GM18508 (cell line): ENCODE data around the gene NKPD1.

Source experiments
- ATAC-seq: cut with Tn5 transposase; IDR thresholded peaks from one replicate; pipeline ENCODE4 v1.9.1; 2021; ENCODE audit warnings: moderate number of reproducible peaks; ENCODE audit not compliant: insufficient read depth, unreplicated experiment

The NKPD1 gene

DNA sequence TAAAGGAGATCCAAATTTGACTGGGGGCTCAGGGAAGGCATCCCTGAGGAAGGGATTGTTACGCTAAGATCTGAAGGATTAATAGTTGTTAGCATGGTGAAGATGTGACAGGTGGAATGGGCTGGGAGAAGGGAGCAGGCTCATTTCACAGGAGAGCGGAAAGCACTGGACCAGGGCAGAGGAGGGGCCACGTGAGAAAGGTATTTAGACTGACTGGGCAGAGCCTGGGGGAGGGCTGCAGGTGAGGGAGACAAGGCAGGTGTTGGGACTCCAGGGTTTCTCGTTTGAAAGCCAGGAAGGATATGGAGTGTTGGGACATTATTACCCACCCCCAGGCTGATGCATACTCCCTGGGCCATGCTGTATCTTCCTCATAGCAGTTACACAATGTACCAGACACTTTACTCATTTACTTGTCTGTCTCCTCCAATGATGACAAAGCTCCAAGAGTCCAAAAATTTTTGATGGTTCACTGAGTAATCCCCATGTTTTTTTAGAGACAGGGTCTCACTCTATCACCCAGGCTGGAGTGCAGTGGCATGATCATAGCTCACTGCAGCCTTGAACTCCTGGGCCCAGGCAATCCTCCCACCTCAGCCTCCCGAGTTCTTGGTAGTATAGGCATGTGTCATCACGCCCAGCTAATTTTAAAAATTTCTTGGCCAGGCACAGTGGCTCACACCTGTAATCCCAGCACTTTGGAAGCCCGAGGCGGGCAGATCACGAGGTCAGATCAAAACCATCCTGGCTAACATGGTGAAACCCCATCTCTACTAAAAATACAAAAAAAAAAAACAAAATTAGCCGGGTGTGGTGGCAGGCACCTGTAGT, 14.9 kb upstream of the NKPD1 start:
- ATAC-seq, result no peak

DNA sequence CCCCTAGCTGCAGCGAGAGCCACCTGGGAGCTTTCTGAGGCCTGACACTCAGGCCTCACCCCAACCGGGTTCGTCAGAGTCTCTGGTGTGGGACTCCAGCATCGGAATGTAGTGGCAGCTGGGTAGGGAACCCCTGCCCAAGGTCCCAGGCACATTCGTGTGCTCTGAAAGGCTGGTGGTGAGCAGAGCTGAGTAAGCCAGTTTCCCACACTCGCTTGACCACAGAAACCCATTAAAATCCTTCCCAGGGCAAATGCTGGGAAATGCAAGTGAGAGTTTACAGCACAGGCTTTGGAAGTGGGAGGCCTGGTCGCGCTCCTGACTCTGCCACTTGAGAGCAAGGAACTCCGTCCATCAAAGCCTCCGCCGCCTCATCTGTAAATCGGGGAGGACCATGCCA, 13.0 kb upstream of the NKPD1 start:
- no peak for ATAC-seq

DNA sequence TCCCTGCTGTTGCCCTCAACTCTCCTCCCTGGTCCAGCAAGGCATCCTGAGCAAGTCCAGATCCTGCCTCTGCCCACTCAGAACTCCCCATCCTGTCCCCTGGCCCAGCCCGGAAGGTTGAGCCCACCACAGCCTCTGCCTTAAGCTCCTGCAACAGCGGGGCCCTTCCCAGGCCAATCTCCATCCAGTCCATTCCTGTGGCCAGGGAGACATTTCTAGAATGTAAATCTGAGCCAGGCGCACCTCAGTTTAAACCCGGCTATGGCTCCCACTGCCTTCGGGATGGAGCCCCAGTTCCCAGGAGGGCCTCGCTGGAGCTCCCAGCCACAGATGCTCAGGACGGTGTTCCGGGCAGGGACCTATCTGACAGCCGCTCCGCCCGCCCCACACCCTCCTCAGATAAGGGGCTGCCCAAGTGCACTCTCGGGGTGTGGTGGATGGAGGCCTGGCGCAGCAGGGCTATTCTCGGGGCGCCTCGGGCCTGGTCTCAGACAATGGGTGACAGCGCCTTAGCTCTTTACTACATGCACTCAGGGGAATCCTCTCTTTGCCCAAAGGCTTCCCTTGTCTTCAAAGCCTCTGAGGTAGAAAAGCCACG, 11.9 kb upstream of the NKPD1 start:
- no peak for ATAC-seq

DNA sequence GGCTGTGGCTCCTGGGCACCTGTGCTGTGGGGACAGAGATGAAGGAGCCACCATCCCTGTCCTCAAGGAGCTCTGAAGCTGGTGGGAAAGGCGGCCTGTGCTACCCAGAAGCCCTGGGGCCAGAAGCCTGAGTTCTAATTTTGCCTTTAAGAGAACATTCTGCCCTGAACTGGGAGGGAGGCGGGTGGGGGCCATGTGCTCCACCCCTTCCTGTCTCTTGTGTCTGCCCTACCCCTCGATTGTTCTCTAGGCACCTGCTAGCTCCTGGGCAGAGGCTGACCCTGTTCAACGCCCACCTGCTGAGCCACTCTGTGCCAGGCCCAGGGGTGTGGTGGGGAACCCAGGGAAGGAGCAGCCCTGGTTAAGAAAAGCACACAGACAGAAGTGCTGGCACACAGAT, 11.4 kb upstream of the NKPD1 start:
- ATAC-seq, result no peak

DNA sequence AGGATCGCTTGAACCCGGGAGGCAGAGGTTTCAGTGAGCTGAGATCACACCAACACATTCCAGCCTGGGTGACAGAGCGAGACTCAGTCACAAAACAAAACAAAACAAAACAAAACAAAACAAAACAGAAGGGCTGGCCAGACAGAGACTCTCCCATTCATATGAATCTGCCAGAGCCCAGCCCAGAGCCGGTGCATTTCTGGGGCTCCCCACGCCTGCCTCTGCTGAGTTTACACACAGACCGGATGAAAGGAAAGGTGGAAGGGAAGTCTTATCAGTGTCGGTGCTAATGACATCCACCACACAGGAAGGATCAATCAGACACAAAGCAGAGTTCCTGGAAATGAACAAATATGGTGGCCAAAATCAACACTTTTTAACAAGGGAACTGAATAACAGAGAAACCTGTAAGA, 10.4 kb upstream of the NKPD1 start:
- ATAC-seq, result no peak

DNA sequence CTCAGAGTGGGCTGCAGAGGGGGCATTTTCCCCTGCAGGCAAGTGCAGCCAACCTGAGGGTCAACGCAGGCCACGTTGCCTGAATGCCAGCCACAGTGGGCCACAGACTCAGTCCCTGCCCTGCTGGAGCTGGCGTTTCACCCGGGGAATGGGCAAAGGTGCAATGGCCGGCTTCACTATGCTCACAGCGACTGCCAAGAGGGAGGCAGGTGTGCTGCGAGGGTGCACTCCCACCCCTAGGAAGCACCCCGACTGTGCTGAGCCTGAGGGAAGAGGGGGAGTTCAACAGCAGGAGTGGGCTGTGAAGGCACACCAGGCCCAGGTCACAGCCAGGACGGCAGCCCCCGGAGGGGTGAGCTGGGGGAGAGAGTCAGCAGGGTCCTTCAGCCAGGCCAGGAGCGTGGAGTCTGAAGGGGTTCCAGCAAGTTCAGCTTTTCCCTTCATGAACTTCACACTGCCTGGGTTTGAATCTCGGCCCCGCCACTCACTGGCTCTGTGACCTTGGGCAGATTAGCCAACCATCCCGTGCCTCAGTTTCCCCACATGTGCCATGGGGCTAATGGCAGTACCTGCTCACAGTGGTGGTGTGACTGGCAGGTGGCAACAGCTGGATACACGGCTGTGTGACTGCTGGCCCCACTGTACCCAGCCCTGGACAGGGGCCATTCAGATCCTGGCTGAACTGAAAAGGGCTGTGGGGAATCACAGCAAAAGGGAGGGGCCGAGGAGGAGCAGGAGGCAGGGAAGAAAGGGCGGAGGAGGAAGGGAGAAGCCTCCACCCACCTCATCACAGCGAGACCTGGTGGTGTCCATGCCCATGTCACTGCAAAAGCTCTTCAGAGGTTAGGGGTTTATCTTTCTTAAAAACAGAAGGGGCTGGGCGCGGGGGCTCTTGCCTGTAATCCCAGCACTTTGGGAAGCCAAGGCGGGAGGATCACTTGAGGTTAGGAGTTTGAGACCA, 9.6 kb upstream of the NKPD1 start:
- no peak for ATAC-seq

DNA sequence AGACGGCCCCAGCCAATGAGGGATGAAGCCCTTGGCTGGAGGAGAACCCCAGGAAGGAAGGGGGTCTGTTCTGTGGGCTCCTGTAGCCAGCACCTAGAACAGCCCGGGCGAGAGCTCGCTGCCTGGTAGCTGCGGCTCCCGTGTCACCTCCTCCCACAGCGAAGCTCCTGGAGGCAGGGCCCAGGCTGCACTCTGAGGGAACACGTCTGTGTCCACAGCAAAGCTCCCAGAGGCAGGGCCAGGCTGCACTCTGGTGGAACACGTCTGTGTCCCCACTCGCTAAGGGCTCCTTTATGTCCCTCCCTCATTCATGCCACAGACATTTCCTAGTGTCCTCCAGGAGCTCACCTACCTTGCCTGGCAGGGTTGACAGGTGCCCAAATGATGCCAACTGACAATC, 8.8 kb upstream of the NKPD1 start:
- no peak for ATAC-seq

DNA sequence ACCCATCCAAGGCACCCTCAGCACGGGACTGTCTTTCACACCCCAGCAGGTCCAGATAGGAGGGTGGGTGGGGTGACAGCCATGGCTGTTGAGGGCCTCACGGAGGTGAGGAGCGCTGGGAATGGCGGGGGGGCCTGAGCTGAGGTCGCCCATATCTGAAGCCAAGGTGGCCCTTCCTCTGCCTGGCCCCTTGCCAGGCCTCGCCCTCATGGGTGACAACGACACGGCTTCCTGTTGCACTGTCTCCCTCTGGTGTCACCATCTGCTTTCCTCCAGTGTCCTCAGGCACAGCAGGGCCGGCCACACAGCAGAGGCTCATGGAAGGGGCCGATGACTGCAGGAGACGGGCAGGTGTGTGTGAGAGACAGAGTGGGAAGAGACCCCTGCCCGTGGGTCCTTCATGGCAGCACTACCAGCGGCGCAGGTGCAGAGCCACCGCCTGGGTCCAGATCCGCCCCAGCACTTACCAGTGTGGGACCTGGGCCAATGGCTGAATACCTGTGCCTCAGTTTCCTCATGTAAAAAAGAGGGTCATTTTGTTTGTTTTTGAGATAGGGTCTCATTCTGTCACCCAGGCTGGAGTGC, 8.1 kb upstream of the NKPD1 start:
- ATAC-seq, result no peak

DNA sequence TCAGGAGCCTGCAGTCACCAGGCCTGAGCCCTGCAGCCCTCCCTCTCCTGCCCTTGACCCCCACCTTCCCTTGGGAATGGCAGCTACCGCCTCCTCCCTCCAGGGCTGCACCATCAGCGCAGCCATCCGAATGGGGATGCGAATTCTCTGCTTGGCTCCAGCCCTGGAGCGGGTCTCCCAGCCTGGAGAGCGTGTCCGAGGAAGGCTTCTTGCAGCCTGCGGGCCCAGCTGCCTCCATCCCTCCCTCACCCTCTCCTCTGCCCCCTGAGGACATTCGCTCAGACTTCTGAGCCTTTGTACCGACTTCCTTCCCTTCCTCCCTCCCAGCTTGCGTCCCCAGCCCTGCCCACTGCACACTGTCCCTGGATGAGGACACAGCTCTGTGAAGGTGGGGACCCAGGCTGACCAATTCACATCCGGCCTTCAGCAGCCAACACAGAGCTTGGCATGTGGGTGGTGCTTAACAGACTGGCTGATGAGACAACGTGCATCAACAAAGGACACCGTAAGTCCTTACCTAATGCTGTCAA, 6.0 kb upstream of the NKPD1 start:
- ATAC-seq, result no peak

DNA sequence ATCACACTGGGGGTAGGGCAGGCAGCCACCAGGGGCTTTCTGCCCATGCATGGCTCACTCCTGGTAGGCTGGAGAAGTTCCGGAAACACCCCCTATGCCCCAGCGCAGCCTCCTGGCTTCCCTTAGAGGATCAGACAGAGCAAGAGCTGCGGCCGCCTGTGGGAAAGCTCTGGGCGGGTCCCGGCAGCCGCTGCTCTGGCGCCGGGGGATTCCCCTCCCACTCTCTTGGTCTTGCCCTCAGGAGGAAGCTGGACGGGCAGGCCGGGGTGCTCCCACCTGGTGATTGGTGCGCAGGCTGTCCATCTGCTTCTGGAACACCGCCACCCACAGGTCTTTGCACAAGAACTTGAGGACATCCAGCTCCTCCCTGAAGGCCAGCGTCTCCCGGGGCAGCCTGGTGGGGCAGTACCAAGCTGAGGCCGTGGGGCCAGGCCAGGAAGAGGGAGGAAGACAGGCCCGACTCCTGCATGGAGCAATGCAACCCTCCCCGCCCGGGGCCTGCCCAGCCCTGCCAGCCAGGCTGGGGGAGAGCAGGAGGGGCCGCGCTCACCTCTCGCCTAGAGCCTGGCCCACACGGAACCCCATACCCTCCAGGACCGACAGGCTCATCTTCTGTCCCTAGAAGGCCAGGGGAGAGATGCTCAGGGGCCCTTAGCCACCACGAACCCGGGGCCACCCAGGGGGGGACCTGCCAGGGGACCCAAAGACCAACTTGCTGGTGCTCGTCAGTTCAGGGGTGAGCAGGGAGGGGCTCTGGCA, 4.0 kb upstream of the NKPD1 start:
- peak; percentile 58 for ATAC-seq

DNA sequence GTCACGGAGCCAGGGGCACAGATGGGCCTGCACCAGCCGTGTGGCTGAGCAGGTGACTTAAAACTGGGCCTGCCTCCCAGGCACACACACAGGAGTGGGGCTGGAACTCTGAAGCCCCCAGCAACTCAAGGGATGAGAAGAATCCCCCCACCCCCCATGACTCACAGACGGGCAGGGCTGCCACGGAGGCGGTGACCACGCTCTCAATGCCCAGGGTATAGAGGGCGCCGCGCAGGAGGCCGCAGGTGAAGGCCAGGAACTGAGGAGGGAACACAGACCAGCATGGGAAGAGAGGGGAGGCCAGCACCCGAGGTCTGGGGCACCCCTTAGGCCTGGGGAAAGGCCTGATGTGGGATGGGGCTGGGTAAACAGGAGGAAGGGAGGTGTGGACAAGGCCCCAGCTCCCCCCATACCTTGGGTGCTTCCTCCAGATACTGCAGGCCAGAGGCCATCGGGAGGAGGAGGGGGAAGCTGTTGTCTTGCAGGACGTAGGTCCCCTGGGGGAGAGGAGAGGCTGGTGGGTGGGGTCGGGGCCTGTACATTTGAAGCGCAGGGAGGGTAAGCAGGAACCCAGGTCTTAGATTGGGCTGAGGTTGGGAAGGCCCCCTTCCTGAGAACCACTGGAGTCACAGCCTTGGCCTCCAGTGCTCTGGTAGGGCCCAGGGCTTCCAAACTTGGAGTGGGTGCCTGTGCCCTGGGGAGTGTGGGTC, 3.1 kb upstream of the NKPD1 start:
- no peak for ATAC-seq

DNA sequence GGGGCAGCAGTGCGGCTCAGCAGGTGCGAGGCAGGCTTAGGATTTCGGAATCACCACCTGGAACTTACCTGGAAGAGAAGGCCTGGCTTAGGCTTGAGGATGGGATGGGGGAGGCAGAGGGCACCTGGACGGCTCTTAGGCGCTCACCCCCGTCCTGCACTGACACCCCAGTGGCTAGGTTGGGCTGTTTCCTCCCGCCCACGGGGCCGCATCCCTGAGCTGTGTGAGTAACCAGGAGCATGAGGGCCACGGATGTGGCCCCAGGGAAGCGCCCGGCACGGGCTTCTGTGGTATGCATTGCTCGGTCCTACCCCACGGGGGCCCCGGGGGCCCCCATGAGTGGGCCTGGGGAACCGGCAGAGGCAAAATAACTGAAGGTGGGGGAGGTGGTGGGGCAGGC, 2.4 kb upstream of the NKPD1 start:
- ATAC-seq, result no peak

DNA sequence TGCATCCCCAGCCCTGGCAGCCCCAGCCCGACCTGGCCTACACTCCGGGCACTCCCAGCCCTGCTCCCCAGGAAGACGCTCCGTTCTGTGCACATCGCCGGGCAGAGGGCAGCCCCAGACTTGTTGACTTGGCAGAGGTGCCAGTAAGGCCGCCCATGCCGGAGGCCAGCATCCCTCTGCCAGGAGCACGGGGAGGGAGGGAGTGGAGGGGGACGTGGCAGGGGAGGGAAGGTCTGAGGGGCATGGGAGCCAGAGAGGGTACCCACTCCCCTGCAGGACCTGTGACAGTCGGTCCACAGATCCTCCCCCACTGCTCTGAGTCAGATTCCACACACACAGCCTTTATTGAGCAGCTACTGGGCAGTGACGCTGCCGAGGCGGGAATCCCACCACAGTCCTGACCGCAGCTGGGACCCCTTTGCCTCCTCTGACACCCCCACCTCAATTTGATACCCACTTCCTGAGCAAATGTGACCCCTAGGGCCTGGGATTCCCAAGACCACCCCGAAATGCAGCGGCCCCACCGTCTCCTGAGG, 1.9 kb upstream of the NKPD1 start:
- ATAC-seq, result no peak

DNA sequence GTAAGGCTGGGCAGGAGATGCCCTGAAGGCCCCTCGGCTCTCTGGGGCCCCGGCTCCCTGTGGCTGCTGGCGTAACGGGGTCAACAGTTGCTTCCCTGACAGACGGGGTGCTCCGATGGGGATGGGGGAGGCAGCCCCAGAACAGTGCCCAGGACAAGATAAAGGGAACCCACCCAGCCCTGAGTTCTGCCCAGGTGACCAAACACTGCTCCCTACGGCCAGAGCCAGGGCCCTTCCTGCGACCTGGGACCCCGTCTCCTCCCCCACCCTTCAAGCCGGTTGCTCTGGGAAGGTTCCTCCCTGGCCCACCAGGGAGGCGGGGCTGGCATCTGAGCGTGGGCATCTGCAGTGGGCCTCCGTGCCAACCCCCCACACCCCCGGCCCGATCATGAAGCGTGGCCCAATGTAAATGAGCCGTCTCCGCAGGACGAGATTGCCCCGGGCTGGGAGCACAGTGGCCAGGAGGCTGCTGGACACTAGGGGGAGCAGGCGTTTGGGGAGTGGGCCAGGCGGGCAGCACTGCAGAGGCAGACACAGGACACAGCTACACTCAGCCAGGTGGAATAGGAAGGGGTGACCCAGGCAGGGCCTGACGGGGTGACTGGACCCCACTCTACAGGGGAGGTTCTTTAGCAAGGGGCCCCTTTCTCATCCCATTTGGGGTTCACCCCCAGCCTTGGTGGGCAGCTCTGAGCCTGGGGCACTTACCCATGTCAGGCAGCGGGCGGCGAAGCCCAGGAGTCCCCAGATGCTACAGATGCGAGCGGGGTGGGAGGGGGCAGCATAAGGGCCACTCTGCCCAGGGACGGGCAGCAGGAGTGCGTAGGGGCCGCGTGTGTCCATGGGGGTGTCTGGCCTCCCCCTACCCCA, 1.2 kb upstream of the NKPD1 start:
- ATAC-seq, result no peak

DNA sequence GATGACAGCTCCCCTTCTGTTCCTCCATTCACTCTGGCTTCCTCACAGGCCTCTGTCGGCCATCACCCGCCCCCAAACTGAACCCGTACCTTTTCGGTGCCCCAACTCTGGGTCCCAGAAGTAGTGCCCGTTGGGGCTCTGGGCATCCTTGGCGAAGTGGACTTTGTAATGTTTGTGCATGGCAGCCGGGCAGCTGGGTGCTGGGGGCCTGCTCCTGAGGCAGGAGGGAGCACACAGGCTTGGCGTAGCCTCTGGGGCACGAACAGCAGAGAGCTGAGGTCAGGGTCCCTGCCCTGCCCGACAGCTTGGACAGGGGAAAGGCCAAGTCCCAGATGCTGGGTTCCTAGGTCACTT, 834 bp downstream of the NKPD1 start:
- ATAC-seq, result no peak

DNA sequence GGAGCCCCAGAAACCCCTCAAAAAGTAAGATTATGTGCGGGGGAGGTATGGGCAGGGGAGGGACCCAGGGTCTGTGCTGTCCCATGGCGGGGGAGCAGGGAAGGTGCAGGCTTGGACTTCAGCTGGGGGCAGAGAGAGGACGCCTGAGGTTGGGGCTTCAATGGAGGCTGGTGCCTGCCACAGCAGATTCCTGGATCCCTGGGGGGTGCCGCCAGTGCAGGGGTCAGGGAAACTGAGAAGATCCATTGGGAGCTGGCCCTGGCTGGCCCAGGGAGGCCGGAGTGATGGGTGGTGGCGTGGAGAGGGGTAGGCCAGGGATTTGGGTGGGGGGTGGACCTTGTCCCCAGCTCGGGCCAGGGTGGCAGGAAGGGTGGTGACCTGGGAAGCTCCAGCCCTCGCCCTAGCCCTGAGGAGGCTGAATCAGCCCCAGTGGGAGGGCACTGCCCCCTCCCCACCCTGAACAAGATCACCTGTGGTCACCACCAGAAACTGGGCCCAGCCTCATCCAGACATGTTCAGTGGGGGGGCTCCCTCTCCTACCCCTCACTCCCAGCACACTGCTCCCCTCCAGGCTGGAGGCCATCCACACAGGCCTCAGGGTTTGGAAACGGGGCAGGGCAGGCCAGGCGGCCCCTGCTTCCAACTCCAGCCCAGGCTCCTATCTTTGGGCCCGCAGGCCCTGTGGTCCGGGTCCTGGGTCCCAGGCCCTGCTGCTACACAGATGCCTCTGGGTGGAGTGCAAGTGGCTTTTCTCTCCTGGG, 1.4 kb downstream of the NKPD1 start:
- no peak for ATAC-seq

DNA sequence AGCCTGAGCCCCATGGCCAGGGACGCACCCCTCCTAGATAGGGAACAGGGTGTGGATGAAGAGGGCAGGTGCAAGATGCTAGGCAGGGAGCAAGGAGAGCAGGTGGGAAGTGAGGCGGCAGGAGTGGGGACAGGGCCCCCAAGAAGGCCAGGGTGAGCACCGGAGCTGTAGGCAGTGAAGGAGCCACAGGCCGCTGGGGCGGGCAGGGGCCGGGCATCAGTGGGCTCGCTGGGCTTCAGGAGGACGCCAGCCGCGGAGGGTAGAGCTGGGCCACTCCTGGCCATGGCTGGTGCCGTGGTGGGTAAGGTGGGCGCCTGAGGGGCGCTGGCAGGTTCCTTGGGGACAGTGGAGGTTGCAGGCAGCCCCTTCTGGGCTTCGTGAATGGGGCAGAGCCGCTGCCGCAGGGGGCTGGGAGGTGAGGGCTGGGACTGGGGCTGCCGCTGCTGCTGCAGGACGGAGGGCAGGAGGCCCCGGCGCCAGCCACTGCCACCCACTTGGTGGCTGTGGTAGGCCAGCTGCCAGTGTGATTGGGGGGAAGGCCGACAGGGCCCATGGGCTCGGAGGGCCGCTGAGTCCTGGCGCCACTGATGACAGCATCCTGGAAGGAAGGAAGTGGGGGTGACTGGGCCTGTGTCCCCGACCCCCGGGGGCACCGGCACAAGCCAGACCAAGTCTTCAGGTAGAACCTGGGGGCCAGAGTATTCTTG, 2.1 kb downstream of the NKPD1 start:
- no peak for ATAC-seq
